ENCODE measurements around the gene CCDC102B. TPM values are rescaled to one million over a fixed set of nuclear protein-coding genes. Genes with fewer than 3 reads are reported as not detected.

The CCDC102B gene
- total and polyA plus RNA-seq, 2 experiments from 2014 or later = 1.3 to 2.1 TPM

GRCh38 chr18:68791801-68792200 is 6.1 kb upstream of the CCDC102B start (continued):
- TF ChIP-seq ZNF462 (CRISPR knock-in tag; IDR thresholded peaks at IDR 0.05) = no peak

GRCh38 chr18:68793951-68794350 is 3.9 kb upstream of the CCDC102B start:
- 0 out of 2 replicates have a peak overlapping the region, but pooled peaks have one; percentile 6 for H2AFZ ChIP-seq
- no peaks in the 10 kb centered on the region for H4K20me1 ChIP-seq (replicated peaks; ENCODE audit: insufficient read depth)
- H3K27ac ChIP-seq (ENCODE audit: low read depth) = no peak overlapping the region
- no peak overlapping the region for H3K4me3 ChIP-seq
- 0 out of 2 replicates have a peak, but pooled peaks cover 5% of the 10 kb centered on the region for H3K4me1 ChIP-seq (ENCODE audit: insufficient read depth)
- Mint-ChIP-seq H3K4me1 (peaks cover 13% of the 10 kb centered on the region), H3K27me3 (ENCODE audit: insufficient read depth, low read depth, poor library complexity) (no peaks in the 10 kb centered on the region), H3K9me3 (no peaks in the 10 kb centered on the region; the same call in 2 of the 3 replicates), H3K36me3 (ENCODE audit: low read depth) (peaks cover 3% of the 10 kb centered on the region; the same call in 1 of the 3 replicates), H3K27ac (no peak overlapping the region), H3K4me3 (no peak overlapping the region)
- ATAC-seq = no peak
- DNase-seq (ENCODE audit: low spot score) = no peak
- no peaks in the 10 kb centered on the region for H3F3A ChIP-seq (replicated peaks; ENCODE audit: low read depth)
- no peaks in the 10 kb centered on the region for H3K79me2 ChIP-seq (replicated peaks; ENCODE audit: insufficient read depth)
- H3K36me3 ChIP-seq (ENCODE audit: insufficient read depth) = no peaks in the 10 kb centered on the region
- TF ChIP-seq EZH2 (IDR thresholded peaks at IDR 0.05; ENCODE audit: low read depth, unreplicated experiment) (no peak), ZNF114 (CRISPR knock-in tag; IDR thresholded peaks at IDR 0.05) (no peak), NANOG (IDR thresholded peaks at IDR 0.05; ENCODE audit: borderline replicate concordance) (no peak), ZNF331 (CRISPR knock-in tag; IDR thresholded peaks at IDR 0.05; ENCODE audit: low read depth) (no peak), CREB1 (CRISPR knock-in tag; IDR thresholded peaks at IDR 0.05; ENCODE audit: low read depth) (no peak), CTCF (conservative IDR thresholded peaks at IDR 0.05; ENCODE audit: low read depth in 2 of 2) (no peak)
- no peak overlapping the region for H3K4me2 ChIP-seq
- H3K9me2 ChIP-seq (ENCODE audit: insufficient read depth) = peaks cover 13% of the 10 kb centered on the region
- no peaks in the 10 kb centered on the region for H3K27me3 ChIP-seq (ENCODE audit: insufficient read depth)
